Glutamatergic neuron (in vitro differentiated cells): ENCODE data around the gene SLC30A7. TPM values are rescaled to one million over a fixed set of nuclear protein-coding genes. Genes with fewer than 3 reads are reported as not detected.
A peak's percentile ranks its signal among the peaks of the same experiment; 100 is the strongest.

Source experiments
- DNase-seq: peaks from one replicate; pipeline ENCODE4 v3.0.0; 2022
- H3K27ac Mint-ChIP-seq: one replicate; pipeline ENCODE4 v1.8.0; 2020; ENCODE audit warnings: mild to moderate bottlenecking, mixed read lengths, inconsistent platforms; ENCODE audit not compliant: unreplicated experiment
- H3K27me3 Mint-ChIP-seq: one replicate; pipeline ENCODE4 v1.8.0; 2020; ENCODE audit warnings: mild to moderate bottlenecking, moderate library complexity, mixed read lengths, inconsistent platforms; ENCODE audit not compliant: unreplicated experiment
- H3K36me3 Mint-ChIP-seq: one replicate; pipeline ENCODE4 v1.8.0; 2020; ENCODE audit warnings: mild to moderate bottlenecking, mixed read lengths, inconsistent platforms; ENCODE audit not compliant: unreplicated experiment
- H3K4me1 Mint-ChIP-seq: one replicate; pipeline ENCODE4 v1.8.0; 2020; ENCODE audit warnings: mild to moderate bottlenecking, low read depth, mixed read lengths, inconsistent platforms; ENCODE audit not compliant: unreplicated experiment
- H3K4me3 Mint-ChIP-seq: one replicate; pipeline ENCODE4 v1.8.0; 2020; ENCODE audit warnings: mild to moderate bottlenecking, mixed read lengths, inconsistent platforms; ENCODE audit not compliant: unreplicated experiment
- H3K9me3 Mint-ChIP-seq: one replicate; pipeline ENCODE4 v1.8.0; 2020; ENCODE audit warnings: mild to moderate bottlenecking, moderate library complexity, mixed read lengths, inconsistent platforms; ENCODE audit not compliant: unreplicated experiment
- total RNA-seq: library from RNA; stranded (reverse); fragmentation: NEBNext Ultra II Directional; extraction: Animal tissue kit (Norgen Biotek cat#: 25700); gene quantifications from one replicate; pipeline ENCODE4 v1.2.1, GENCODE V29; 2021; ENCODE audit not compliant: unreplicated experiment
- TF ChIP-seq, protein P1 (sequence below): fragments of 200-600 bp; sonication (generic); IDR thresholded peaks from one replicate; pipeline ENCODE4 v1.5.0; 2021; ENCODE audit not compliant: partially characterized antibody, unreplicated experiment

Gene SLC30A7
- total RNA-seq, 1 donor from 2014 or later, result 21.5 TPM

DNA sequence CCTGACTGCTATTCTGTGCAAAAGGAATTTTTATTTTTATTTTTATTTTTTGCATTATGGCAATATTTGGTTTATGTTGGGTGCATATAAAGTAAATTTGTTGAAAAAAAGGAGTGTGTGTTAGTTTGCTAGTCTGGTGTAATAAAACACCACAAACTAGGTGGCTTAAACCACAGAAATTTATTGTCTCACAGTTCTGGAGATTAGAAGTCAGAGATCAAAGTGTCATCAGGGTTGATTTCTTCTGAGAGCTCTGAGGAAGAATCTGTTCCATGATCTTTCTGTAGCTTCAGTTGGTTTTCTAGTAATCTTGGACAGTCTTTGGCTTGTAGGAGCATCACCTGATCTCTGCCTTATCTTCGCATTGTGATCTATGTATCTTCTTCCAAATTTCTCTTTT lies 6.5 kb downstream of the SLC30A7 start:
- Mint-ChIP-seq H3K4me1 (peaks cover 7% of the 10 kb centered on the region), H3K27me3 (no peaks in the 10 kb centered on the region), H3K36me3 (no peaks in the 10 kb centered on the region), H3K9me3 (no peaks in the 10 kb centered on the region), H3K27ac (no peak overlapping the region), H3K4me3 (no peak overlapping the region)
- TF ChIP-seq, protein P1, sequence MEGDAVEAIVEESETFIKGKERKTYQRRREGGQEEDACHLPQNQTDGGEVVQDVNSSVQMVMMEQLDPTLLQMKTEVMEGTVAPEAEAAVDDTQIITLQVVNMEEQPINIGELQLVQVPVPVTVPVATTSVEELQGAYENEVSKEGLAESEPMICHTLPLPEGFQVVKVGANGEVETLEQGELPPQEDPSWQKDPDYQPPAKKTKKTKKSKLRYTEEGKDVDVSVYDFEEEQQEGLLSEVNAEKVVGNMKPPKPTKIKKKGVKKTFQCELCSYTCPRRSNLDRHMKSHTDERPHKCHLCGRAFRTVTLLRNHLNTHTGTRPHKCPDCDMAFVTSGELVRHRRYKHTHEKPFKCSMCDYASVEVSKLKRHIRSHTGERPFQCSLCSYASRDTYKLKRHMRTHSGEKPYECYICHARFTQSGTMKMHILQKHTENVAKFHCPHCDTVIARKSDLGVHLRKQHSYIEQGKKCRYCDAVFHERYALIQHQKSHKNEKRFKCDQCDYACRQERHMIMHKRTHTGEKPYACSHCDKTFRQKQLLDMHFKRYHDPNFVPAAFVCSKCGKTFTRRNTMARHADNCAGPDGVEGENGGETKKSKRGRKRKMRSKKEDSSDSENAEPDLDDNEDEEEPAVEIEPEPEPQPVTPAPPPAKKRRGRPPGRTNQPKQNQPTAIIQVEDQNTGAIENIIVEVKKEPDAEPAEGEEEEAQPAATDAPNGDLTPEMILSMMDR, result no peak
- DNase-seq, result no peak

DNA sequence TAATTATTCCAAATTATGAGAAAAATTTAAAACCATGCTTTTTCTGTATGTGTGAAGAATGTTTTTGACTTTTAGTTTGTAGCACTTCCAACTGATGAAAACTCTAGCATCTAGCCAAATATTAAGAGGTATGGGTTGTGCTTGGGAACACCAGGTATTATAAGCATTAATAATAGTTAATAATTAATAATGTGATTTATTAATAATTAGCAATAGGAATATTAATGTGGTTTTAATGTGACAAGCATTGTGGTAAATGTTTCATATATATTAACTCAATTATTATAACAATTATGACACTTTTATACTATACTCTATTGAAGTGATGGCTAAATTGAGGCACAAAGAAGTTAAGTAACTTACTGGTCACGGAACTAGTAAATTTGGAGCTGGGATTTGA lies 7.9 kb downstream of the SLC30A7 start:
- TF ChIP-seq, protein P1, result no peak
- no peaks in the 10 kb centered on the region for H3K27me3 Mint-ChIP-seq
- no peaks in the 10 kb centered on the region for H3K36me3 Mint-ChIP-seq
- H3K27ac Mint-ChIP-seq, result no peak overlapping the region
- DNase-seq, result no peak
- no peak overlapping the region for H3K4me3 Mint-ChIP-seq
- peaks cover 16% of the 10 kb centered on the region for H3K4me1 Mint-ChIP-seq
- no peaks in the 10 kb centered on the region for H3K9me3 Mint-ChIP-seq

DNA sequence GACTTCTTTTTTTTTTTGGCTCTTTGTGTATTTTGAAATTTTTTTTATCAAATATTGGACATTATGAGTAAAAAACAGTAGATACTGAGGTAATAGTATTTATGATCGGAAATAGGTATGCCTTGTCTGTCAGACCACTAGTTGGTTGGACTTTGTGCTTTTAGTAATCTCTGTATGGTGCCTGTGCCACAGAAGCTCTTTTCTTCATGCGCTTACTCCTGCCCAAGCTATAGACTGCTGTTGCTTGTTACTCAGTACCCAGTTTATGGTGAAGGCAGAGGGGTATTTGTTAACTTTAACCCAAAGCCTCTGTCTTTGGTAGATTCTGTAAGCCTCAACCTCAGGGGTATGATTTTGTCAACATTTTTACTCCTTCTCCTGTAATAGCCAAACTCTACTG lies 8.6 kb downstream of the SLC30A7 start:
- no peaks in the 10 kb centered on the region for H3K36me3 Mint-ChIP-seq
- H3K4me3 Mint-ChIP-seq, result no peak overlapping the region
- H3K4me1 Mint-ChIP-seq, result peaks cover 16% of the 10 kb centered on the region
- no peak overlapping the region for H3K27ac Mint-ChIP-seq
- DNase-seq, result no peak
- no peaks in the 10 kb centered on the region for H3K9me3 Mint-ChIP-seq
- no peaks in the 10 kb centered on the region for H3K27me3 Mint-ChIP-seq
- TF ChIP-seq, protein P1, result no peak

DNA sequence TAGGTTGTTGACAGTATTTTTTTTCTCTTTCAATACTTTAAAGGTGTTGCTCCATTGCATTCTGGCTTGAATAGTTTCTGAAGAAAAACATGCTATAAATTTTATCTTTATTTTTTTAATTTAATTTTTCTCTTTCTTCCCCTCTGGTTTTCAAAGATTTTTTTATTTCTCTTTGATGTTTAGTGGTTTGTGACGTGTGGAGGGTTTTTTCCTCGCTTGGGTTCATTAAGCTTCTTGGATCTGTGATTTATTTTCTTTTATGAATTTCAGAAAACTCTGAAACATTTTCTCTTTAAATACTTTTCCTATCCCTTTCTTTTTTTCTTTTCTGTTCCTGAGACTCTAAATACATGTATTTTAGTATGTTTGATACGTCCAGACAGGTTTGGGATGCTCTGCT lies 9.3 kb downstream of the SLC30A7 start:
- Mint-ChIP-seq H3K27ac (no peak overlapping the region), H3K36me3 (no peaks in the 10 kb centered on the region), H3K9me3 (no peaks in the 10 kb centered on the region), H3K4me3 (no peak overlapping the region), H3K4me1 (peaks cover 16% of the 10 kb centered on the region), H3K27me3 (no peaks in the 10 kb centered on the region)
- TF ChIP-seq, protein P1, result no peak
- DNase-seq, result no peak

DNA sequence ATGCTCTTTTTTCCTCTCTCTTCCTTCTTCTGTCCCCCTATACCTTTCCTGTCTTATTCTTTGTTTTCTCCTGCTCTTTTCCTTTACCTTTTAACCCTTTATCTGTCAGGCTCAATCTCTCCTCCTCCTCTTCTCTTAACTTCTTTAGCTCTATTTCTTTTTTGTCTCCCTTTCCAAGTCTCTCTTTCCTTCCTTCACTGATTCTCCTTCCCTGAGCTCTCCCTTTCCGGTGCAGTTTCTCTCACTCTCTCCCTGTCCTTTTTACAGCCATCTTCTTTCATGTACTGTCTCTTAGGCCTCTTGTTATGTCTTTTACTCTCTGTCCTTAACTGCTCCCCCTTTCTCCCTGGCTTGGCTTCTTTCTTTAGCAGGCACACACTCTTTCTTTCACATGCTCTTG lies 12.0 kb downstream of the SLC30A7 start:
- Mint-ChIP-seq H3K4me3 (peak overlapping the region; percentile 9), H3K27ac (peak overlapping the region; percentile 79), H3K36me3 (no peaks in the 10 kb centered on the region), H3K4me1 (peaks cover 16% of the 10 kb centered on the region), H3K27me3 (no peaks in the 10 kb centered on the region), H3K9me3 (no peaks in the 10 kb centered on the region)
- TF ChIP-seq, protein P1, result no peak
- DNase-seq, result no peak
